ENCODE data around the gene RPP40. TPM values are rescaled to one million over a fixed set of nuclear protein-coding genes. Genes with fewer than 3 reads are reported as not detected.

The RPP40 gene
- total RNA-seq, 1 donor from 2014 or later = 6.2 TPM

DNA sequence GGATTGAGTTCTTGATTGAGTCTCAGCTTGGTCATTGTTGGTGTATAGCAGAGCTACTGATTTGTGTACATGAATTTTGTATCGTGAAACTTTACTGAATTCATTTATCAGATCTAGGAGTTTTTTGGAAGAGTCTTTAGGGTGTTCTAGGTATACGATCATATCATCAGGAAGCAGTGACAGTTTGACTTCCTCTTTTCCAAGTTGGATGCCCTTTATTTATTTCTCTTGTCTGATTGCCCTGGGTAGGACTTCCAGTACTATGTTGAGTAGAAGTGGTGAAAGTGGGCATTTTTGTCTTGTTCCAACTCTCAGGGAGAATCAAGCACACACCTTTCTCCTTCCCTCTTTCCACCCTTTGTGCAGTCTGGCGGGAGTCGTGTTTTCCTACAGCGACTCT, 26.4 kb downstream of the RPP40 start:
- DNase-seq (ENCODE audit: low spot score) = no peak
- Mint-ChIP-seq H3K4me3 (ENCODE audit: unreplicated experiment) (no peak overlapping the region), H3K27me3 (ENCODE audit: low read depth) (no peaks in the 10 kb centered on the region), H3K36me3 (ENCODE audit: low read depth) (peaks cover 16% of the 10 kb centered on the region), H3K27ac (ENCODE audit: unreplicated experiment) (no peak overlapping the region), H3K9me3 (ENCODE audit: low read depth) (peaks cover 22% of the 10 kb centered on the region), H3K4me1 (ENCODE audit: low read depth) (peaks cover 13% of the 10 kb centered on the region)
- TF ChIP-seq, protein P1, sequence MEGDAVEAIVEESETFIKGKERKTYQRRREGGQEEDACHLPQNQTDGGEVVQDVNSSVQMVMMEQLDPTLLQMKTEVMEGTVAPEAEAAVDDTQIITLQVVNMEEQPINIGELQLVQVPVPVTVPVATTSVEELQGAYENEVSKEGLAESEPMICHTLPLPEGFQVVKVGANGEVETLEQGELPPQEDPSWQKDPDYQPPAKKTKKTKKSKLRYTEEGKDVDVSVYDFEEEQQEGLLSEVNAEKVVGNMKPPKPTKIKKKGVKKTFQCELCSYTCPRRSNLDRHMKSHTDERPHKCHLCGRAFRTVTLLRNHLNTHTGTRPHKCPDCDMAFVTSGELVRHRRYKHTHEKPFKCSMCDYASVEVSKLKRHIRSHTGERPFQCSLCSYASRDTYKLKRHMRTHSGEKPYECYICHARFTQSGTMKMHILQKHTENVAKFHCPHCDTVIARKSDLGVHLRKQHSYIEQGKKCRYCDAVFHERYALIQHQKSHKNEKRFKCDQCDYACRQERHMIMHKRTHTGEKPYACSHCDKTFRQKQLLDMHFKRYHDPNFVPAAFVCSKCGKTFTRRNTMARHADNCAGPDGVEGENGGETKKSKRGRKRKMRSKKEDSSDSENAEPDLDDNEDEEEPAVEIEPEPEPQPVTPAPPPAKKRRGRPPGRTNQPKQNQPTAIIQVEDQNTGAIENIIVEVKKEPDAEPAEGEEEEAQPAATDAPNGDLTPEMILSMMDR (IDR thresholded peaks at IDR 0.05) = no peak

DNA sequence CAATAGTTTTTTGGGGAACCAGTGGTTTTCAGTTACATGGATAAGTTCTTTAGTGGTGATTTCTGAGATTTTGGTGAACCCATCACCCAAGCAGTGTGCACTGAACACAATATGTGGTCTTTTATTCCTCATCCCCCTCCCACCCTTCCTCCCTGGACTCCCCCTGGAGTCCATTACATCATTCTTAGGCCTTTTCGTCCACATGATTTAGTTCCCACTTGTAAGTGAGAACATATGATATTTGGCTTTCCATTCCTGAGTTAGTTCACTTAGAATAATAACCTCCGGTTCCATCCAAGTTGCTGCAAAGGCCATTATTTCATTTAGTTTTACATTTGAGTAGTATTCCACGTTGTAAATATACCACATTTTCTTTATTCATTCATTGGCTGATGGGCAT, 28.3 kb downstream of the RPP40 start:
- peaks cover 21% of the 10 kb centered on the region for H3K9me3 Mint-ChIP-seq (ENCODE audit: low read depth)
- H3K27me3 Mint-ChIP-seq (ENCODE audit: low read depth) = no peaks in the 10 kb centered on the region
- H3K36me3 Mint-ChIP-seq (ENCODE audit: low read depth) = peaks cover 15% of the 10 kb centered on the region
- no peak for DNase-seq (ENCODE audit: low spot score)
- H3K27ac Mint-ChIP-seq (ENCODE audit: unreplicated experiment) = no peak overlapping the region
- H3K4me3 Mint-ChIP-seq (ENCODE audit: unreplicated experiment) = no peak overlapping the region
- peaks cover 13% of the 10 kb centered on the region for H3K4me1 Mint-ChIP-seq (ENCODE audit: low read depth)
- TF ChIP-seq, protein P1 (IDR thresholded peaks at IDR 0.05) = no peak

DNA sequence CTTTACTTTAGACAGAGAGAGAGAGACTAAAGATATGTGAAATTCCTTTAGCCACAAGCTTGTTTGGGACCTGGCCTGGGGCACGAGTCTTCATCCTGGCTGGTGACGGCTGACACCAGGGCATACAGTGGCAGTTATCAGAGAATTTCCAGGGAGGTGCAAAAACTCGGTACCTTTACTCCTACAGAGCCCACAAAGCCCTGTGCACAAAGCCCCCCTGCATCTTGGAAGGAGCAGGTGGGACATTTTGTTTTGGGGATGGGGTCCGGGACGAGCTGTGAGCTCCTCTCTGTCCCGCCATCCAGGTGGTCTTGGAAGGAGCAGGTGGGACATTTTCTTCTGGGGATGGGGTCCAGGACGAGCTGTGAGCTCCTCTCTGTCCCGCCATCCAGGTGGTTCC, 28.9 kb downstream of the RPP40 start:
- TF ChIP-seq, protein P1 (IDR thresholded peaks at IDR 0.05) = no peak
- Mint-ChIP-seq H3K36me3 (ENCODE audit: low read depth) (peaks cover 13% of the 10 kb centered on the region), H3K4me3 (ENCODE audit: unreplicated experiment) (no peak overlapping the region), H3K4me1 (ENCODE audit: low read depth) (peaks cover 13% of the 10 kb centered on the region), H3K27me3 (ENCODE audit: low read depth) (no peaks in the 10 kb centered on the region), H3K9me3 (ENCODE audit: low read depth) (peaks cover 18% of the 10 kb centered on the region), H3K27ac (ENCODE audit: unreplicated experiment) (no peak overlapping the region)
- DNase-seq (ENCODE audit: low spot score) = no peak

DNA sequence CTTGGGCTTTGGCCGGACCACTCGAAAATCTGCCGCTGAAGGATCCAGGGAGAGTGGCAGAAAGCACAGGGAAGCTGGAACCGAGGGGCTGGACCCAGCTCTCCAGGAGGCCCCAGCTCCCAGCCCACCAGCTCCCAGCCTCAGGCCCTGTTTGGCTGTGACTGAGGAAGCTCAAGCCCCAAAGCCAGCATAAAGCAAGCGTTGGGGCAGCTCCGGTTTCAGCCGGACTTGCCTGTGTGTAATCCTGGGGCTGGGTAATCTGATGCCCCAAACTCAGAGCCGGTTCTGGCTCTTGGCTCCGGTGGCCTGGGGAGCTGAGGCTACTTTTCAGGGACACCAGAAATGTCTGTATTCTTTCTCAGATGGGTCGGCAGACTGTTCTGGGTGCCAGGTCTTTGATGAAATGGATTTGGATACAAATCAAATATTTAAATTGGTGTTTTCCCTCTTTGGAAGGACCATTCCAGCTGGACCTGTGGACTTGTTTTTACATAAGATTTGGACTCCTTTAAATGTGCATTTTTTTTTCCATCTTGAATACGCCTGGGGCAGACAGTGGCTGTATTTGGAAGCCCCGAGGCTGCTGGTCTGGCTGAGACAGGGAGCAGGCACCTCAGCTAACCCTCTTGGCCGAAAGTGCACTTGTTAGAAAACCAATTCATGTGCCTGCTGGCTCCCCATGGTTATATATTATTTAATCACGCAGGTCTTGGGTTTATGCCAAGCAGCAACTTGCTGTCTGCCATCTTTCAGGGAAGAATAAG, 29.7 kb downstream of the RPP40 start:
- no peak for DNase-seq (ENCODE audit: low spot score)
- H3K27me3 Mint-ChIP-seq (ENCODE audit: low read depth) = no peaks in the 10 kb centered on the region
- TF ChIP-seq, protein P1 (IDR thresholded peaks at IDR 0.05) = no peak
- peaks cover 9% of the 10 kb centered on the region for H3K36me3 Mint-ChIP-seq (ENCODE audit: low read depth)
- no peak overlapping the region for H3K4me3 Mint-ChIP-seq (ENCODE audit: unreplicated experiment)
- peaks cover 13% of the 10 kb centered on the region for H3K4me1 Mint-ChIP-seq (ENCODE audit: low read depth)
- peak overlapping the region; percentile 32 for H3K27ac Mint-ChIP-seq (ENCODE audit: unreplicated experiment)
- H3K9me3 Mint-ChIP-seq (ENCODE audit: low read depth) = peaks cover 11% of the 10 kb centered on the region

DNA sequence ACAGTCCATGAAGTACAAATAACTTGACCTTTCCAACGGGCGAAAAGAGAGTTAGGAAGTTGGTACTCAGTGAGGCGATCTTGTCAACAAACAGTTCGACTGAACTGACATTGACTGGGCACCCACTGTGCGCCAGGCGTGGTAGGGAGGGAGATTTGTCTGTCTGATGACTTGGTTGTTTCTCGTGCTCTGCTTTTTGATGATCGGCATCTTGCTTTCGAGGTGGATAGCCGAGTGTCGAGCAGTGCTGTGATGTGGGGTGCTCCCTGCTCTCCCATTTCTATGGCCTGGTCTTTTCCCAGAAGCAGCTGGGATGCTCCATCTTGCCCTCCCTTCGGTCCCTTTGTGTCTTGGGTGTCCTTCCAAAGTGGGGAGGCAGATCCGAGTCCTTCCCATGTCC, 30.4 kb downstream of the RPP40 start:
- Mint-ChIP-seq H3K27ac (ENCODE audit: unreplicated experiment) (no peak overlapping the region), H3K27me3 (ENCODE audit: low read depth) (no peaks in the 10 kb centered on the region), H3K36me3 (ENCODE audit: low read depth) (peaks cover 7% of the 10 kb centered on the region), H3K4me1 (ENCODE audit: low read depth) (peaks cover 13% of the 10 kb centered on the region), H3K4me3 (ENCODE audit: unreplicated experiment) (no peak overlapping the region), H3K9me3 (ENCODE audit: low read depth) (peaks cover 9% of the 10 kb centered on the region)
- no peak for DNase-seq (ENCODE audit: low spot score)
- TF ChIP-seq, protein P1 (IDR thresholded peaks at IDR 0.05) = no peak

Data from chondrocyte (in vitro differentiated cells).